Putamen (tissue), 1 donor: Measurements from ENCODE around the gene PRKAA1.
"Not testable (repeated sequence)": the region's sequence is repeated elsewhere in the genome, so short reads cannot be mapped to it uniquely, and the experiment has no call there.

Source experiments
- DNase-seq: peaks from one replicate; pipeline ENCODE4 v3.0.0-alpha.2; 2016; ENCODE audit warnings: low spot score

The PRKAA1 gene

GRCh38 chr5:40825461-40826043 lies 27.4 kb upstream of the PRKAA1 start:
- DNase-seq, result not testable (repeated sequence)

DNA sequence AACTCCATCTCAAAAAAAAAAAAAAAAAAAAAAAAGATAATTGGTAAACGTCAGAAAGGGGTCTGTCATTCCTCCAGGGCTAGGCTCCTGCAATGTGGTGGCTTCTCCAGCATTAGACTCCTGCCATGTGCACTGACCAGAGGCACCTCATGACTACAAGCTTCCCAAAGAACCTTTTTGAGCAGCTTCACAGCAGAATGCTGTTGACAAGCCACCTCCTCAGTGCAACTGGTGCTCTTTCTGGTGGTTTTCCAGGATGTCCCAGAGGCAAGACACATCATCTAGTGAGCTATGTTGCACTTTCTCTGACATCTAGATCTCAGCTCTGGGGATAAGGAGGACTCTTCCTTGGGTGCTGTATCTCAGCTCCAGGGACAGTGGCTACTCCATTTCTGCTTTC lies 25.3 kb upstream of the PRKAA1 start:
- DNase-seq, result no peak

- no peak for DNase-seq
These were observed 15.6 kb upstream of the PRKAA1 start for GRCh38 chr5:40813698-40814281.

DNA sequence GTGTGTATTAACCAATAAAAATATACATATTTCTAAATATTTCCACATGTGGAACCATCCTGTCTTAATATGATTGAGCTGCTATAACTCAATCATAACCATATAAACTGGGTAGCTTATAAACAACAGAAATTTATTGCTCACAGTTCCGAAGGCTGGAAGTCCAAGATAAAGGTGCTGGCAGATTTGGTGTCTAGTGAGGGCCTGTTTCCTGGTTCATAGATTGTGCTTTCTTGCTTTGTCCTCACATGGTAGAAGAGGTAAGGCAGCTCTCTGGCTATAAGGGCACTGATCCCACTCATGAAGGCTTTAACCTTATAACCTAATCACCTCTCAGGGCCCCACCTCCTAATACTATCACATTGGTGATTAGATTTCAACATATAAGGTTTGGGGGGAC lies 14.0 kb upstream of the PRKAA1 start:
- no peak for DNase-seq

DNA sequence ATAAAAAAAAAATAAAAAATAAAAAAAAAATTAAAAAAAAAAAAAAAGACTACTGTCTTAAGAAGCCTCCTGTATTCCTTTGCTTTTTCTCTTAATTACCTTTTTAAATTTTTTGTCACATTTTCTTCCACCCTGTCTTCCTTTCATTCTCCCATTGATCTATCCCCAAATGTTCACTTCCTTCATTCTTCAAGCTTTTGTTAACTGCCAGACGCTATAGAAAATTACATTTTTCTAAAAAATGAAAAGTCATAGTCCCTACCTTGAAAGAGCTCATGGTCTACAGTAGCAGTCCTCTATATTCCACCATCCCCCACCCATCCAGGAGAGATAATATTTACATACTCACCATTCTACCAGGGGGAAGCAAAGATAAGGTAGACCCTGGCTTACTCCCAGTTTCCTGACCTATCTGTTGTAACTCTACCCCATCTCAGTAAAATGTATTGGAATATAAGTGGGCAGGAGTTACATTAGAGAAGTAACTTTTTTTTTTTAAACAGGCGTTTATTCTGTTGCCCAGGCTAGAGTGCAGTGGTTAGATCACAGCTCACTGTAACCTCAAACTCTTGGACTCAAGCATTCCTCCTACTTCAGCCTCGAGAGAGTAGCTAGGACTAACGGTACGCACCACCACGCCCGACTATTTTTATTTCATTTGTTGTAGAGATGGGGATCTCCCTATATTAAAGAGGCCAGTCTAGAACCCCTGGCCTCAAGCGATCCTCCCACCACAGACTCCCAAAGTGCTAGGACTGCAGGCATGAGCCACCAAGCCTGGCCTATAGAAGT lies 3.8 kb upstream of the PRKAA1 start:
- no peak for DNase-seq

DNA sequence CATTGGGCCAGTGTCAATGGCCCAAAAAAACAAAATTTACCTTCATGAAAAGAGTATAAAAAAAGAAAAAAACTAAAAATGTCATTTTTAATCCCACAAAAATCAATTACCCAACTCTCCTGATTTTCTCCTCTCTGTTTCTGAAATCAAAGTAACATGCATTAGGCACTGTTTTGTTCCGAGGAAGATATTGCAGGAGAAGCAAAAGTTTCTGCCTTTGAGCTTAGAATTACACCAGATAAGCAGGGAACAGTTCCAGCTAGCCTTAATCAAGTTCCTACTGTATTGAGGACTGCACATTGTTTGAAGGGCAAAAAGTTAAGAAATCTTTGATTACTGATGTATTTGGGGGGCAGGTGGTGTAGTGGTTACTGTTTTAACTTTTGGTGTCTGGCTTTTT lies 1.1 kb upstream of the PRKAA1 start:
- DNase-seq, result no peak

GRCh38 chr5:40798801-40799210 lies 632 bp upstream of the PRKAA1 start:
- DNase-seq, result no peak

DNA sequence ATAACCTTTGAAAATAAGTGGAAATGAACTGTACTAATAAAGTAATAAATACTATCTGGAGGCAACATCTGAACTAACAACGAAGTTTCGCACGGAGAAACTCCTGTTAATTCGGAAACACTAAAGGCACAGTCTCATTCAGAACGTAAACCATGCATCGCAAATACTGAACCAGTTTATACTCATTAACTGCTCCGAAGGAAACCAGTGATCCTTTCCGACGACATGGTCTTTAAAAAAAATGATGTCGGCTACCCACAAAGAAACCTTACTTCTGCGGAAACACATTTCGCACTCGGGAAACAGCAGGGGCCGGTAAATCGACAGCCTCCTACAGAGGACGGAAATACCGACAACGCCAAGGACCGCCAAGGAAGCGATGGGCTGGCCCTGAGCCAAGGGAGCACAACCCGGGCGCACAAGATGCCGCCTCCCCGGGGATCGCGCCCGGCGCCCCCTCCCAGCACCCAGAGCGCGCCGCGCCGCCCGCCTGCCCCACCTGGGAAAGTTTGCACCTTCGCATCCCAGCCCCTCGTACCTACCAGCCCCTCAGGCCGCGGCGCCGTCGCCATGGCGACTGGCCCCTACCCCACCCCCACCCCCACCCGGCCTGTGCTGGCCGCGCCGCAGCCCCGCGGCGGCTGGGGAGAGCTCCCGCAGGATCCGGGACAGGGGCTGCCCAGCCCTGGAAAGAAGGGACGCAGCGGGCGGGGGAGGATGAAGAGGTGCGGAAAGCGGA lies 732 bp downstream of the PRKAA1 start:
- DNase-seq, result peak; percentile 53

DNA sequence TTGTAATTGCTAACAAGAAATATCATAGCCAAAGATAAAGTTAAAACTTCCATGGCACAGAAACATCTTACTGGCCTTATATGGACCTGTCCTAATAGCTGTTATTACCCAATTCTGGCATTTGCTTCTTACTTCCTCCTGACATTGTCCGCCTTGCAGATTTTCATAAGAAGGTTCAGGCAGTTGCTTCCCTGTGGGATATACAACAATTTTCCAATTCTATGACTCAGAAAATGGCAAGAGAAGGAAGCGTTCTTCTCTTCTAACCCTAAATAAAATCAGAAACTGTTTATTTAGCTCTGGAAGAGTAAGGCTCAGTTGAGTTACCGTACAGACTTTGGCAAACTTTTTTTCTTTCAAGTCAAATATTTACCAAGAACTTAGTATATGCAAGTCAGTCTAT lies 1.7 kb downstream of the PRKAA1 start:
- DNase-seq, result no peak

GRCh38 chr5:40794877-40795276 lies 3.3 kb downstream of the PRKAA1 start:
- not testable (repeated sequence) for DNase-seq

GRCh38 chr5:40794340-40794739 lies 3.8 kb downstream of the PRKAA1 start:
- not testable (repeated sequence) for DNase-seq

DNA sequence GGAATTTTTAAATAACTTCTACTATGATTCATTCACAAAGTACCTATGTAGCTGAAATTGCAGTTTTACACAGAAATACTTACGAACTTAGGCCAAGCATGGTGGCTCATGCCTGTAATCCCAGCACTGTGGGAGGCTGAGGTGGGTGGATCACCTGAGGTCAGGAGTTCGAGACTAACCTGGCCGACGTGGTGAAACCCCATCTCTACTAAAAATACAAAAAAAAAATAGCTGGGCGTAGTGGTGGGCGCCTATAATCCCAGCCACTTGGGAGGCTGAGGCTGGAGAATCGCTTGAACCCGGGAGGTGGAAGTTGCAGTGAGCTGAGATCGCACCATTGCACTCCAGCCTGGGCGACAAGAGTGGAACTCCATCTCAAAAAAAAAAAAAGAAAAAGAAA lies 5.5 kb downstream of the PRKAA1 start:
- not testable (repeated sequence) for DNase-seq

DNA sequence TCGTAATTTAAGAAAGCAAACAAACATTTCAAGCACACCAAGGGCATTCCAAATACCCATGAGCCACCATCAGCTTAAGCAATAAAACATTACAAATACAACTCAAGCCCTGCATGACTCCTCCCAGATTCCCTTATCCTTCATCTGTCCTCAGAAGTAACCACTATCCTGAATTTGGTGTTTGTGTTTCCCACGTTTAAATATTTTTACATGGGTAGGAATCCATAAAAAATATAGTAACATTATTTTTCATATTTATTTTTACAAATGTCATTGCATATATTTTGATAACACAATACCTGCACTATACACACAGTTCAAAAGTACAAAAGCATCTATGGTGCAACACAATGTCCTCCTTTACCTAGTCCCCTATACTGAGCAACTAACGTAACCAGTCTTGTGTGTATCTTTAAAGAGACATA lies 6.4 kb downstream of the PRKAA1 start:
- no peak for DNase-seq

DNA sequence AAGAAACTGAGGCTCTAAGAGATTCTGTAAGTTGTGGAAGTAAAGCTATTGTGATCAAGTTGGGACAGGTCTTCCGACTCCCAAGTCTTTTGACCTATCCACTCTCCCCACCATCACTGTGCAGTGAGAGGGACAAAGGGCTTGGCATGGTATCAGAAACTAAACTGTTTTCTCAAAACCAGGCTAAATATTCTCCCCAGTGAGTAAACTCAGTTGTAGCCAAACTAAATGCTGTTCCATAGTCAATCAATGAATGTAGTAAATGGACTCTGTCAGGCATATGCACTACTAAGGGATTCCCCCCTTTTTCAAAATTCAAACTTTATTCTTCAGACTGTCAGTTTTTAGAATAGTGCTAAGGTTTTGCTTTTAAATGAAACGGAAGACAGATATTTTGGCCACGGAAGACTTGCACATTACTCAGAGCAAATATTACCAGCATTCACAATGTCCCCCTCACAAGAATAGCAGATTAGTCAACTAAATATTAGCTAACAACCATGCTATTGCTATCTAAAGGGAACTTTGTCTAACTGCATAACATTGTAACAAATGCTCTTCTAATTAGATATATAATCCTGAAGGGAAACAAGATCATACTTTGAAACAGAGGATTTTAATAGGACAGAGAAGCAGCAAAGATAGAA lies 7.1 kb downstream of the PRKAA1 start:
- DNase-seq, result no peak

GRCh38 chr5:40788941-40789340 lies 9.2 kb downstream of the PRKAA1 start:
- not testable (repeated sequence) for DNase-seq

DNA sequence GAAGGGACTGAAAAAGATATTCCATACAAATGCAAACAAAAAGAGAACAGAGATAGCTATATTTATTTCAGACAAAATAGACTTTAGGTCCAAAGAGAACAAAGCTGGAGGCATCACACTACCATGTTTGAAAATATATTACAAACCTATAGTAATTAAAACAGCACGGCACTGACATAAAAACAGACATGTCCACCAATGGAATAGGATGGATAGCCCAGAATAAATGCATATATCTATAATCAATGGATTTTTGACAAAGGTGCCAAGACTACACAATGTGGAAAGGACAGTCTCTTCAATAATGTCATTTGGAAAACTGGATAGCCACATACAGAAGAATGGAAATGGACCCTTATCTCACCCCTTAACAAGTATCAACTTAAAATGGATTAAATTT lies 10.2 kb downstream of the PRKAA1 start:
- DNase-seq, result no peak

GRCh38 chr5:40786664-40787063 lies 11.5 kb downstream of the PRKAA1 start:
- DNase-seq, result not testable (repeated sequence)

- no peak for DNase-seq
These were observed 13.3 kb downstream of the PRKAA1 start for GRCh38 chr5:40784916-40785315.

DNA sequence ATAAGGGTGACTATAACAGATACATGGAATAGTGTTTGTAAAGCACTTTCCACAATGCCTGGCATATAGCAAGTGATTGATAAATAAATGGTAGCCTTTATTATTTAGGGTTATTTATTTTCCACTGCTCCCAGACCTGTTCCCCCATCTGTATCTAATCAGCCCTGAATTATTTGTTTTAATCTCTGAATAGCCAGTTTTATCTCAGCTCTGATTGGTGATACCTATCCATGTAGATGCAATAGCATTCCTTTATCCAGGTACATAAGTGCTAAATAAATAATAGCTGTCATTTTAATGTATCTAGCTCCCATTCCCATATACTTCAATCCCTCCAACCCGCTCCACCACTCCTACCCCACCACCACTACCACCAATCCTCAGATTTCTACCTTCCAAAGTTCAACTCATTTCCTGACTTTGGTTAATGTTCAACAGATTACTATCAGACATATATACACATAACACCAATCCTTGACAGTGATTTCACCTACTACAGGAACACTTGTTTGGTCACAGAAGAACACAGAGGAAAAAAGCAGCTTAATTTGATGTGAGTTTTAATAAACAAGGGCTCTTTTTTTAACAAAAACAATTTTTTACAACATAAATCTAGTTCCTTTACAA lies 14.0 kb downstream of the PRKAA1 start:
- DNase-seq, result no peak

- no peak for DNase-seq
These were observed 16.2 kb downstream of the PRKAA1 start for GRCh38 chr5:40781843-40782409.

- no peak for DNase-seq
These were observed 17.3 kb downstream of the PRKAA1 start for GRCh38 chr5:40780858-40781257.
